ENCODE results near the gene CLOCK. TPM values are rescaled to one million over a fixed set of nuclear protein-coding genes. Genes with fewer than 3 reads are reported as not detected.

Gene CLOCK
- total RNA-seq, 2 experiments from 2014 or later = 8.2 to 8.8 TPM

- ChIA-PET POLR2A (no interaction called here), CTCF (interaction anchor here (1.0 to 1.7 kb wide), 2 partner anchors 9 to 12 kb away, joined by 3 to 4 read pairs; no protein-coding TSS in a partner anchor)
- no peak for TF ChIP-seq CTCF (IDR thresholded peaks at IDR 0.05)
- Mint-ChIP-seq H3K9me3 (peaks cover 5% of the 10 kb centered on the region), H3K36me3 (ENCODE audit: low read depth) (peaks cover 14% of the 10 kb centered on the region), H3K27ac (no peak overlapping the region), H3K4me1 (ENCODE audit: low read depth) (peaks cover 7% of the 10 kb centered on the region), H3K27me3 (no peaks in the 10 kb centered on the region), H3K4me3 (no peak overlapping the region)
- intact Hi-C loops (cut with micrococcal nuclease) = no loop called here
- ATAC-seq (no peak), DNase-seq (no peak)
Observed at GRCh38 chr4:55518442-55518841, 28.3 kb downstream of the CLOCK start.

DNA sequence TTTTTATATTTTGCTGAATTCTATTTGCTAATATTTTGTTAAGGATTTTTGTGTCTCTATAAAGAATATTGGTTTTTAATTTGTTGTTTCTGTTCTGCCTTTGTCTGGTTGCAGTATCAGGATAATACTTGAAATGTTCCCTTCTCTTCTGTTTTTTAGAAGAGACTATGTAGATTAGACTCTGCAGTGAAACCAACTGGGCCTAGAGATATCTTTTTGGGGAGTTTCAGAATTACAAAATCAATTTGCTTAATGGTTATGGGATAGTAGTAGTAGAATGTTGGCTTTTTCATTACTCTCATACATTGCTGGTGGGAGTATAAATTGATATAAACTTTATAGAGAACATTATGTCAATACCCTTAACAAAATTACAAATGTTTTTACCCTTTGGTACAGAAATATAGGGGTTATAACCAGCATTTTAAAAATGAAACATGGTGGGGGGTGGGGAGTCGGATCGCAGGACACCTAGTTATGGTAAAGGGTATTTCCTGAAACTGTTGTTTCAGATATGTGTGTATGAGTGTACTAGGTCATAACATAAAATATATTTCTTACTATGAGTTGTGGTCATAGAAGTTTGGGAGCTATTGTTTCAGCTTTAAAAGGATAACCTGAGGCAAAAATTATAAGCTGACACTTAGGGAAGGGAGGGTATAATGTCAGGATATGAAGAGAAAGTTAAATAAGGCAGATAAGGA, 29.0 kb downstream of the CLOCK start:
- Mint-ChIP-seq H3K36me3 (ENCODE audit: low read depth) (peaks cover 14% of the 10 kb centered on the region), H3K9me3 (peaks cover 5% of the 10 kb centered on the region), H3K4me1 (ENCODE audit: low read depth) (peaks cover 7% of the 10 kb centered on the region), H3K27ac (no peak overlapping the region), H3K27me3 (no peaks in the 10 kb centered on the region), H3K4me3 (no peak overlapping the region)
- CTCF ChIA-PET = interaction anchor here (1.0 to 1.7 kb wide), 2 partner anchors 10 to 12 kb away, joined by 3 to 4 read pairs; no protein-coding TSS in a partner anchor
- ATAC-seq (no peak), DNase-seq (no peak)
- intact Hi-C loops (cut with micrococcal nuclease) = no loop called here
- POLR2A ChIA-PET = no interaction called here
- no peak for TF ChIP-seq CTCF (IDR thresholded peaks at IDR 0.05)

DNA sequence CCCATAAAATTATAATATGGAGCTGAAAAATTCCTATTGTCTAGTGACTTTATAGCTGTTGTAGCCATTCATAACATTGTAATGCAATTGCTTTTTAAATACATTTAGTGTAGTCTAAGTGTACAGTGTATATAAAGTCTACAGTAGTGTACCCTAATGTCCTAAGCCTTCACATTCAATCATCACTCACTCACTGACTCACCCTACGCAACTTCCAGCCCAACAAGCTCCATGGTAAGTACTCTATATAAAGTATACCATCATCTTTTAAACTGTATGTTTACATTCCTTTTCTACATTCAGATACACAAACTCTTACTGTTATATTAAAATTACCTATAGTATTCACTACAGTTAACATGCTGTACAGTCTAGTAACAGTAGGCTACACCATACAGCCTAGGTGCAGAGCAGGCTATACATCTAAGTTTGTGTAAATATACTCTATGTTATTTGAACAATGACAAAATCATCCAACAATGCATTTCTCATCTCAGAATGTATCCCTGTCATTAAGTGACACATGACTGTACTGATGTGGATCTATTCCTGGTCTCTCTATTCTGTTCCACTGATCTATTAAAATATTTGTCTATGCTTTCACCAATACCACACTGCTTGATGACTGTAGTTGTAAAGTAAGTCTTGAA, 33.7 kb downstream of the CLOCK start:
- peaks cover 5% of the 10 kb centered on the region for H3K9me3 Mint-ChIP-seq
- TF ChIP-seq CTCF (IDR thresholded peaks at IDR 0.05) = no peak
- ChIA-PET POLR2A (no interaction called here), CTCF (no interaction called here)
- intact Hi-C loops (cut with micrococcal nuclease) = no loop called here
- peaks cover 9% of the 10 kb centered on the region for H3K36me3 Mint-ChIP-seq (ENCODE audit: low read depth)
- no peaks in the 10 kb centered on the region for H3K27me3 Mint-ChIP-seq
- no peak overlapping the region for H3K27ac Mint-ChIP-seq
- no peak overlapping the region for H3K4me3 Mint-ChIP-seq
- ATAC-seq = no peak
- peaks cover 23% of the 10 kb centered on the region for H3K4me1 Mint-ChIP-seq (ENCODE audit: low read depth)
- no peak for DNase-seq

DNA sequence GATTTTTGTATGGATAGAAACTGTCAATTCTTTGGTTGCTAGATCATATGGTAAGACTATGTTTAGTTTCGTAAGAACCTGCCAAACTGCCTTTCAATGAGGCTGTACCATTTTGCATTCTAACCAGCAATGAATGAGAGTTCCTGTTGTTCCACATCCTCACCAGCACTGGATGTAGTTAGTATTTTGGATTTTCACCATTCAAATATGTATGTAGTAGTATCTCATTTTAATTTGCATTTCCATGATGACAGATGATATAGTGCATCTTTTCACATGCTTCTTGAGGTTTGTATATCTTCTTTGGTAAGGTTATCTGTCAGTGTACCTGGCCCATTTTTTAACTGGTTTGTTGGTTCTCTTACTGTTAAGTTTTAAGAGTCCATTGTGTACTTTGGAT, 34.6 kb downstream of the CLOCK start:
- Mint-ChIP-seq H3K27ac (no peak overlapping the region), H3K36me3 (ENCODE audit: low read depth) (peaks cover 9% of the 10 kb centered on the region), H3K27me3 (no peaks in the 10 kb centered on the region), H3K4me1 (ENCODE audit: low read depth) (peaks cover 19% of the 10 kb centered on the region), H3K9me3 (peaks cover 5% of the 10 kb centered on the region), H3K4me3 (no peak overlapping the region)
- intact Hi-C loops (cut with micrococcal nuclease) = no loop called here
- ATAC-seq (no peak), DNase-seq (no peak)
- ChIA-PET CTCF (no interaction called here), POLR2A (no interaction called here)
- no peak for TF ChIP-seq CTCF (IDR thresholded peaks at IDR 0.05)

- ChIA-PET POLR2A (no interaction called here), CTCF (no interaction called here)
- ATAC-seq = peak; percentile 27
Observed at GRCh38 chr4:55510685-55511084, 36.0 kb downstream of the CLOCK start.

More at GRCh38 chr4:55510685-55511084, 36.0 kb downstream of the CLOCK start:
- no peaks in the 10 kb centered on the region for H3K27me3 Mint-ChIP-seq
- H3K27ac Mint-ChIP-seq = no peak overlapping the region
- DNase-seq = no peak
- intact Hi-C loops (cut with micrococcal nuclease) = no loop called here
- no peak overlapping the region for H3K4me3 Mint-ChIP-seq
- TF ChIP-seq CTCF (IDR thresholded peaks at IDR 0.05) = no peak
- H3K4me1 Mint-ChIP-seq (ENCODE audit: low read depth) = peaks cover 19% of the 10 kb centered on the region
- H3K36me3 Mint-ChIP-seq (ENCODE audit: low read depth) = peaks cover 6% of the 10 kb centered on the region
- H3K9me3 Mint-ChIP-seq = peaks cover 5% of the 10 kb centered on the region

Data from activated CD8-positive, alpha-beta T cell treated with anti-CD3 and anti-CD28 coated beads for 36 hours (primary cell).